Neural cell (in vitro differentiated cells): ENCODE results near the gene LARGE1.

ENCODE experiments used
- CTCF ChIP-seq: fragments of 450-650 bp; IDR thresholded peaks from 2 replicates; pipeline ENCODE4 v1.5.1; 2014; ENCODE audit warnings: antibody characterized with exemption, mild to moderate bottlenecking, moderate library complexity; ENCODE audit not compliant: poor library complexity, severe bottlenecking
- EP300 ChIP-seq: fragments of 450-650 bp; conservative IDR thresholded peaks from 2 replicates; pipeline ENCODE4 v1.6.1; 2014; ENCODE audit warnings: antibody characterized with exemption, mild to moderate bottlenecking, moderate library complexity; ENCODE audit not compliant: poor library complexity, severe bottlenecking
- EZH2 ChIP-seq: fragments of 200-600, 300-800 bp; shearing (Covaris generic), sonication (generic); IDR thresholded peaks from 2 replicates; pipeline ENCODE4 v1.6.1; 2014; ENCODE audit warnings: antibody characterized with exemption, low read length, borderline replicate concordance, mild to moderate bottlenecking; ENCODE audit not compliant: insufficient read depth, poor library complexity, severe bottlenecking
- MXI1 ChIP-seq: fragments of 450-650 bp; conservative IDR thresholded peaks from 2 replicates; pipeline ENCODE4 v1.6.1; 2014; ENCODE audit warnings: antibody characterized with exemption, mild to moderate bottlenecking; ENCODE audit not compliant: poor library complexity, severe bottlenecking
- POLR2AphosphoS5 ChIP-seq: IDR thresholded peaks from 2 replicates; pipeline ENCODE4 v1.6.1; 2012
- RAD21 ChIP-seq: fragments of 450-650 bp; conservative IDR thresholded peaks from 2 replicates; pipeline ENCODE4 v1.6.1; 2014; ENCODE audit warnings: antibody characterized with exemption, mild to moderate bottlenecking, moderate library complexity
- SMC3 ChIP-seq: fragments of 450-650 bp; conservative IDR thresholded peaks from 2 replicates; pipeline ENCODE4 v1.6.1; 2014; ENCODE audit warnings: antibody characterized with exemption, mild to moderate bottlenecking, moderate library complexity; ENCODE audit not compliant: poor library complexity
- TAF1 ChIP-seq: IDR thresholded peaks from 2 replicates; pipeline ENCODE4 v1.6.1; 2012; ENCODE audit warnings: low read depth

DNA sequence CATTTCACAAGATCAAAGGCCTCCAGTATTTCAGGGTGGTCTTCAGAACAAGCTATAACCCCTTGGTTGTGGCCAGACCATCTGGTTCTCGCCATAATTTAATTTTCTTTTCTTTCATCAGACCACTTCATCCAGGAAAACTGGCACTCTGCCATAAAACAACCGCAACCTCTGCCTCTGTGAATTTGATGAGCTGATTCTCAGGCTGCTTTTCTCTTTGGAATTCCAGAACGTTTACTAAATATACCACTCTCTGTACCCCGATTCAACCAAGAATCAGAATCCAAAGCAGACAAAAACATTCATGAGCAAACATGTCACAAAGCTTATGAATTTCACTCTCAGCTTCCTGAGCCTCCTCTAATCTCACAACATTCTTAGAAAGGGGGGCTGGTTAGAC is 530.3 kb downstream of the LARGE1 start:
- no peak for TF ChIP-seq TAF1
- TF ChIP-seq EP300 = no peak
- no peak for TF ChIP-seq CTCF
- no peak for TF ChIP-seq EZH2
- no peak for TF ChIP-seq RAD21
- TF ChIP-seq POLR2AphosphoS5 = no peak
- no peak for TF ChIP-seq MXI1
- no peak for TF ChIP-seq SMC3
